ENCODE data around the gene CPNE9.

CPNE9 gene

DNA sequence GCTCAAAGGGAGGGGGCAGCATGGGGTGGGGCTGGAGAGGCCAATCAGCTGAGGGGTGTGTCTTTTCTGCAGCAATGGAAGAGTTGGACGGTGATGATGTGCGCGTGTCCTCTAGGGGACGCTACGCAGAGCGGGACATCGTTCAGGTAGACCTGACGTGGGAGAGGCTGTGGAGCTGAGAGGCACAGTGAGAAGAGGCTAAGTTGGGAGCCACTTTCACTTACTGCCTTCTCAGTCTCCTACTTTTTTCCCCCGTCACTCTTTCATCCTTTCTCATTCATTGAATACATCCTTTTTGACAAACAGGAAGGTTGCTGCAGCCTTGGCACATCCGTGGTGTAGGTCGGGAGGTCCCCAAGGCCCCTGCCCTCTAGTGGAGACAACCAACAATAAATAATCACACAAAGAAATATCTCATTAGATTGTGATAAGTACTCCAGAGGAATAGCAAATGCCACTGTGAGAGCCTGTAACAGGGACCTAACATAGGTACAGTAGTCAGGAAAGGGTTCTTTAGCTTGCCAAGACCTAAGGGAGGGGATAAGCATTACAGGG lies 23.5 kb downstream of the CPNE9 start:
- Histone ChIP-seq H3F3A (ENCODE audit: insufficient read depth) (0 out of 2 replicates have a peak, but pooled peaks cover 7% of the 10 kb centered on the region), H3K36me3 (ENCODE audit: low read length) (no peaks in the 10 kb centered on the region), H3K27ac (ENCODE audit: low read depth, low read length) (no peak overlapping the region), H3K4me2 (ENCODE audit: low read depth, low read length, poor library complexity, severe bottlenecking) (peak overlapping the region; percentile 46), H3K9ac (ENCODE audit: low read length) (peak overlapping the region; percentile 17; the same call in 1 of the 2 replicates), H3K4me3 (ENCODE audit: insufficient read depth, low read length, poor library complexity, severe bottlenecking) (peak overlapping the region; percentile 15), H3K9me2 (replicated peaks; ENCODE audit: insufficient read depth, low read length) (no peaks in the 10 kb centered on the region), H2AFZ (ENCODE audit: low read depth, low read length, severe bottlenecking) (peak overlapping the region; percentile 72), H3K9me3 (ENCODE audit: insufficient read depth, low read length) (no peaks in the 10 kb centered on the region), H3K27me3 (ENCODE audit: low read length) (no peaks in the 10 kb centered on the region), H3K79me2 (ENCODE audit: insufficient read depth, low read length) (peaks cover 5% of the 10 kb centered on the region), H4K20me1 (ENCODE audit: low read depth, low read length) (no peaks in the 10 kb centered on the region)
- no peak for TF ChIP-seq EZH2phosphoT487 (conservative IDR thresholded peaks at IDR 0.05; ENCODE audit: low read length)
- TF ChIP-seq, protein P1, sequence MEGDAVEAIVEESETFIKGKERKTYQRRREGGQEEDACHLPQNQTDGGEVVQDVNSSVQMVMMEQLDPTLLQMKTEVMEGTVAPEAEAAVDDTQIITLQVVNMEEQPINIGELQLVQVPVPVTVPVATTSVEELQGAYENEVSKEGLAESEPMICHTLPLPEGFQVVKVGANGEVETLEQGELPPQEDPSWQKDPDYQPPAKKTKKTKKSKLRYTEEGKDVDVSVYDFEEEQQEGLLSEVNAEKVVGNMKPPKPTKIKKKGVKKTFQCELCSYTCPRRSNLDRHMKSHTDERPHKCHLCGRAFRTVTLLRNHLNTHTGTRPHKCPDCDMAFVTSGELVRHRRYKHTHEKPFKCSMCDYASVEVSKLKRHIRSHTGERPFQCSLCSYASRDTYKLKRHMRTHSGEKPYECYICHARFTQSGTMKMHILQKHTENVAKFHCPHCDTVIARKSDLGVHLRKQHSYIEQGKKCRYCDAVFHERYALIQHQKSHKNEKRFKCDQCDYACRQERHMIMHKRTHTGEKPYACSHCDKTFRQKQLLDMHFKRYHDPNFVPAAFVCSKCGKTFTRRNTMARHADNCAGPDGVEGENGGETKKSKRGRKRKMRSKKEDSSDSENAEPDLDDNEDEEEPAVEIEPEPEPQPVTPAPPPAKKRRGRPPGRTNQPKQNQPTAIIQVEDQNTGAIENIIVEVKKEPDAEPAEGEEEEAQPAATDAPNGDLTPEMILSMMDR (IDR thresholded peaks at IDR 0.05; ENCODE audit: insufficient read depth, low read length, poor library complexity, severe bottlenecking), result peak; percentile 83

DNA sequence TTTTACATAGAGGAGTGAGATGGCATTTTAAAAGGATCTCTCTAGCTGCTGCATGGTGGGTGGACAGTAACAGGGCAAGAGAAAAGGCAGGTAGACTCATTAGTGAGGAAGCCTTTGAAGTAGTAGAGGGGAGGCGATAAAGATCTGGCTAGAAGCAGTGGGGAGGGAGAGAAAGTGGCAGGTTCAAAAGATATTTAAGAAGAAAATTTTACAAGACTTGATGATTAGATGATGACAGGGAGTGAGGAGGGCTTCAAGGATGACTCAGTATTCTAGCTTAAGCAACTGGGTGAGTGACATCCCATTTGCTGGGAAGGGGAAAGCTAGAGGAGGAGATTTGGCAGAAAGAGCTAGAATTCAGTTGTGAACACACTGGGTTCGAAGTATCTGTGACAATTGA lies 24.1 kb downstream of the CPNE9 start:
- Histone ChIP-seq H3K27me3 (ENCODE audit: low read length) (no peaks in the 10 kb centered on the region), H2AFZ (ENCODE audit: low read depth, low read length, severe bottlenecking) (no peak overlapping the region), H3K9ac (ENCODE audit: low read length) (no peak overlapping the region), H3K9me2 (replicated peaks; ENCODE audit: insufficient read depth, low read length) (no peaks in the 10 kb centered on the region), H3F3A (ENCODE audit: insufficient read depth) (0 out of 2 replicates have a peak, but pooled peaks cover 7% of the 10 kb centered on the region), H4K20me1 (ENCODE audit: low read depth, low read length) (no peaks in the 10 kb centered on the region), H3K9me3 (ENCODE audit: insufficient read depth, low read length) (no peaks in the 10 kb centered on the region), H3K36me3 (ENCODE audit: low read length) (no peaks in the 10 kb centered on the region), H3K4me3 (ENCODE audit: insufficient read depth, low read length, poor library complexity, severe bottlenecking) (no peak overlapping the region), H3K27ac (ENCODE audit: low read depth, low read length) (no peak overlapping the region), H3K4me2 (ENCODE audit: low read depth, low read length, poor library complexity, severe bottlenecking) (no peak overlapping the region), H3K79me2 (ENCODE audit: insufficient read depth, low read length) (peaks cover 11% of the 10 kb centered on the region)
- TF ChIP-seq, protein P1 (IDR thresholded peaks at IDR 0.05; ENCODE audit: insufficient read depth, low read length, poor library complexity, severe bottlenecking), result no peak
- TF ChIP-seq EZH2phosphoT487 (conservative IDR thresholded peaks at IDR 0.05; ENCODE audit: low read length), result no peak

DNA sequence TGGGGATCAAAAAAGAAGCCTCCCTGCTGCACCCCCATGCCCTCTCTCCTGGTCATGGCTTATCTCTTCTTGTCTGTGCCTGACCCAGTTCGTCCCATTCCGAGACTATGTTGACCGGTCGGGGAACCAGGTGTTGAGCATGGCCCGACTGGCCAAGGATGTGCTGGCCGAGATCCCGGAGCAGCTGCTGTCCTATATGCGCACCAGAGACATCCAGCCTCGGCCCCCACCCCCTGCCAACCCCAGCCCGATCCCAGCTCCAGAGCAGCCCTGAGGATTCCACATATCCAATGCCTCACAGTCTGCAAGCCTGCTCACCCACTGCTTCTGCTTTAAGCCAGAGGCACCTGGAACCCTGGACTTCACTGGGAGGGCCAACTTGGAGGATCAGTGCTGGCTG lies 25.8 kb downstream of the CPNE9 start:
- no peak overlapping the region for H2AFZ ChIP-seq (ENCODE audit: low read depth, low read length, severe bottlenecking)
- H3K4me2 ChIP-seq (ENCODE audit: low read depth, low read length, poor library complexity, severe bottlenecking), result no peak overlapping the region
- no peak overlapping the region for H3K9ac ChIP-seq (ENCODE audit: low read length)
- H3K4me3 ChIP-seq (ENCODE audit: insufficient read depth, low read length, poor library complexity, severe bottlenecking), result no peak overlapping the region
- no peak overlapping the region for H3K27ac ChIP-seq (ENCODE audit: low read depth, low read length)
- H3F3A ChIP-seq (ENCODE audit: insufficient read depth), result 0 out of 2 replicates have a peak, but pooled peaks cover 7% of the 10 kb centered on the region
- TF ChIP-seq, protein P1 (IDR thresholded peaks at IDR 0.05; ENCODE audit: insufficient read depth, low read length, poor library complexity, severe bottlenecking), result no peak
- TF ChIP-seq EZH2phosphoT487 (conservative IDR thresholded peaks at IDR 0.05; ENCODE audit: low read length), result no peak
- no peaks in the 10 kb centered on the region for H3K9me2 ChIP-seq (replicated peaks; ENCODE audit: insufficient read depth, low read length)
- H3K9me3 ChIP-seq (ENCODE audit: insufficient read depth, low read length), result no peaks in the 10 kb centered on the region
- no peaks in the 10 kb centered on the region; the same call in 1 of the 2 replicates for H4K20me1 ChIP-seq (ENCODE audit: low read depth, low read length)
- H3K27me3 ChIP-seq (ENCODE audit: low read length), result no peaks in the 10 kb centered on the region
- H3K79me2 ChIP-seq (ENCODE audit: insufficient read depth, low read length), result peaks cover 28% of the 10 kb centered on the region
- H3K36me3 ChIP-seq (ENCODE audit: low read length), result no peaks in the 10 kb centered on the region

Data from SU-DHL-6 (cell line).